ENCODE measurements around the gene CCDC192.
"Not testable (repeated sequence)": the region's sequence is repeated elsewhere in the genome, so short reads cannot be mapped to it uniquely, and the experiment has no call there.

Gene CCDC192

DNA sequence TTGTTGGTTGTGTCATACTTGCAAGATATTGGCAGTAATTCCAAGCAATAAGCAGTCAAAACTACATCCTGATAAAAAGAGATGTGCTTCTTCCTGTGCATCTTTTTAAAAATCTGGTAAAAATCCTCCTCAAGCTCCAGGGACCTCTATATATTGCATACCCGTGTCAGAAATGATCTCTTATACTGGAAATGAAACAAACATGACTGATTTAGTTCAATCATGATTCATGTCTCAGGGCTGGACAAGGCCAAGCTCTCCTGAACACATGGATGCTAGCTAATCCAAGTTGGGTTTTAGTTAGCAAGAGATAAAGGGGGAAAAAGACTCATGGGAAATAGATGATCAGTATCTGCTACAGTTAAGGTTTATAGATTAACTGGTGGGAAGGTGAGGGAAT lies 69.3 kb downstream of the CCDC192 start:
- TF ChIP-seq TAF1 (IDR thresholded peaks at IDR 0.05; ENCODE audit: low read depth, low read length): no peak
- no peak for TF ChIP-seq POLR2AphosphoS5 (IDR thresholded peaks at IDR 0.05; ENCODE audit: low read depth, low read length)
- no peak for TF ChIP-seq PAX5 (IDR thresholded peaks at IDR 0.05; ENCODE audit: insufficient read depth, low read length, severe bottlenecking)
- TF ChIP-seq POLR2A (IDR thresholded peaks at IDR 0.05; ENCODE audit: low read depth, low read length): no peak
- no peak for TF ChIP-seq POU2F2 (IDR thresholded peaks at IDR 0.05; ENCODE audit: low read depth, low read length)
- FAIRE-seq: no peak
- no peak for DNase-seq (ENCODE audit: insufficient read length, low spot score)

DNA sequence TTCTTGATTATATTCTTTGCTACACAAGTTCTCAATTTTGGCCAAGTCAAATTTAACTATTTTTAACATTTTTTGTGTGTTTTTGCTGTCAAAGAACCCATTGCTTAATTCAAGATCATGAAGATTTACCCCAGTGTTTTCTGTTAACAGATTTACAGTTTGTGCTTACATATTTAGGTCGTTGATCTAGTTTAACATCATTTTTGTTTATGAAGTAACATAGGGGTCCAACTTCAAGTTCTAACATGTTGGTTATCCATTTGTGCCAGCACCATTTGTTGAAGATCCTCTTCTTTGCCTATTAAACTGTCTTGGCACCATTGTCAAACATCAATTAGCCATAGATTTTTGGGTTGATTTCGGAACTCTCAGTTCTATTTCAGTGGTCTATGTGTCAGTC lies 71.0 kb downstream of the CCDC192 start:
- DNase-seq (ENCODE audit: insufficient read length, low spot score): no peak
- FAIRE-seq: no peak
- TF ChIP-seq PAX5 (IDR thresholded peaks at IDR 0.05; ENCODE audit: insufficient read depth, low read length, severe bottlenecking) (no peak), POLR2A (IDR thresholded peaks at IDR 0.05; ENCODE audit: low read depth, low read length) (no peak), TAF1 (IDR thresholded peaks at IDR 0.05; ENCODE audit: low read depth, low read length) (no peak), POU2F2 (IDR thresholded peaks at IDR 0.05; ENCODE audit: low read depth, low read length) (no peak), SPI1 (IDR thresholded peaks at IDR 0.05; ENCODE audit: low read depth, low read length) (no peak), POLR2AphosphoS5 (IDR thresholded peaks at IDR 0.05; ENCODE audit: low read depth, low read length) (no peak)

DNA sequence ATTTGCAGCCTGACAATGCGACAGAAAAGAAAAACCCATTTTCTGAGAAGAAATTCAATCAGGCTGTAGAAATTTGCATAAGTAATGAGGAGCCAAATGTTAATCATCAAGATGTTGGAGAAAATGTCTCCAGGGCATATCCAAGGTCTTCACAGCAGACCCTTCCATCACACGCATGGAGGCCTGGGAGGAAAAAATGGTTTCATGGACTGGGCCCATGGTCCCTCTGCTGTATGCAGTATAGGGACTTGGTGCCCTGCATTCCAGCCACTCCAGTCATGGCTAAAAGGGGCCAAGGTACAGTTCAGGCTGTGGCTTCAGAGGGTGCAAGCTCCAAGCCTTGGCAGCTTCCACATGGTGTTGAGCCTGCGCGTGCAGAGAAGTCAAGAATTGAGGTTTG lies 73.3 kb downstream of the CCDC192 start:
- DNase-seq (ENCODE audit: insufficient read length, low spot score): no peak
- TF ChIP-seq SPI1 (IDR thresholded peaks at IDR 0.05; ENCODE audit: low read depth, low read length) (no peak), POU2F2 (IDR thresholded peaks at IDR 0.05; ENCODE audit: low read depth, low read length) (no peak), TAF1 (IDR thresholded peaks at IDR 0.05; ENCODE audit: low read depth, low read length) (no peak), POLR2AphosphoS5 (IDR thresholded peaks at IDR 0.05; ENCODE audit: low read depth, low read length) (no peak), POLR2A (IDR thresholded peaks at IDR 0.05; ENCODE audit: low read depth, low read length) (no peak), PAX5 (IDR thresholded peaks at IDR 0.05; ENCODE audit: insufficient read depth, low read length, severe bottlenecking) (no peak)
- FAIRE-seq: no peak

DNA sequence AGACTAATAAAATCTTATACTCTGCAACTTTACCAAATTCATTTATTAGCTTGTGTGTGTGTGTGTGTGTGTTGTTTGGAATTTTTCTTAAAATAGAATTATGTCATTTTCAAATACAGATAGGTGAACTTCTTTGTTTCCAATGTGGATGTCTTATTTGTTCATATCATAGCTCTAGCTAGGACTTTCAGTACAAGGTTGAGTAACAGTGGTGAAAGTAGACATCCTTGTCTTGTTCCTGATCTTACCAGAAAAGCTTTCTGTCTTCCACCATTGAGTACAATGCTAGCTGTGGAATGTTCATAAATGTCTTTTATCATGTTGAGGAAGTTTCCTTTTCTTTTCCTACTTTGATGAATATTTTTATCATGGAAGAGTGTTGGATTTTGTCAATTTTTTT lies 74.8 kb downstream of the CCDC192 start:
- TF ChIP-seq TAF1 (IDR thresholded peaks at IDR 0.05; ENCODE audit: low read depth, low read length): no peak
- TF ChIP-seq POLR2A (IDR thresholded peaks at IDR 0.05; ENCODE audit: low read depth, low read length): no peak
- no peak for TF ChIP-seq POLR2AphosphoS5 (IDR thresholded peaks at IDR 0.05; ENCODE audit: low read depth, low read length)
- no peak for TF ChIP-seq PAX5 (IDR thresholded peaks at IDR 0.05; ENCODE audit: insufficient read depth, low read length, severe bottlenecking)
- no peak for TF ChIP-seq POU2F2 (IDR thresholded peaks at IDR 0.05; ENCODE audit: low read depth, low read length)
- TF ChIP-seq SPI1 (IDR thresholded peaks at IDR 0.05; ENCODE audit: low read depth, low read length): no peak
- FAIRE-seq (no peak), DNase-seq (ENCODE audit: insufficient read length, low spot score) (no peak)

DNA sequence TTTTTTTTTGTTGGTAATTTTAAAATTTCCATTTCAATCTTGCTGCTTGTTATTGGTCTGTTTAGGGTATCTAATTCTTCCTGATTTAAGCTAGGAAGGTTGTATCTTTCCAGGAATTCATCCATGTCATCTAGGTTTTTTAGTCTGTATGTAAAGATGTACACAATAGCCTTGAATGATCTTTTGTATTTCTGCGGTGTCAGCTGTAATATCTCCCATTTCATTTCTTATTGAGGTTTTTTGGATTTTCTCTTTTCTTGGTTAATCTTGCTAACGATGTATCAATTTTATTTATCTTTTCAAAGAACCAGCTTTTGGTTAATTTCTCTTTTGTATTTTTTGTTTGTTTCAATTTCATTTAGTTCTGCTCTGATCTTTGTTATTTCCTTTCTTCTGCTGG lies 79.3 kb downstream of the CCDC192 start:
- DNase-seq (ENCODE audit: insufficient read length, low spot score); FAIRE-seq: not testable (repeated sequence)

DNA sequence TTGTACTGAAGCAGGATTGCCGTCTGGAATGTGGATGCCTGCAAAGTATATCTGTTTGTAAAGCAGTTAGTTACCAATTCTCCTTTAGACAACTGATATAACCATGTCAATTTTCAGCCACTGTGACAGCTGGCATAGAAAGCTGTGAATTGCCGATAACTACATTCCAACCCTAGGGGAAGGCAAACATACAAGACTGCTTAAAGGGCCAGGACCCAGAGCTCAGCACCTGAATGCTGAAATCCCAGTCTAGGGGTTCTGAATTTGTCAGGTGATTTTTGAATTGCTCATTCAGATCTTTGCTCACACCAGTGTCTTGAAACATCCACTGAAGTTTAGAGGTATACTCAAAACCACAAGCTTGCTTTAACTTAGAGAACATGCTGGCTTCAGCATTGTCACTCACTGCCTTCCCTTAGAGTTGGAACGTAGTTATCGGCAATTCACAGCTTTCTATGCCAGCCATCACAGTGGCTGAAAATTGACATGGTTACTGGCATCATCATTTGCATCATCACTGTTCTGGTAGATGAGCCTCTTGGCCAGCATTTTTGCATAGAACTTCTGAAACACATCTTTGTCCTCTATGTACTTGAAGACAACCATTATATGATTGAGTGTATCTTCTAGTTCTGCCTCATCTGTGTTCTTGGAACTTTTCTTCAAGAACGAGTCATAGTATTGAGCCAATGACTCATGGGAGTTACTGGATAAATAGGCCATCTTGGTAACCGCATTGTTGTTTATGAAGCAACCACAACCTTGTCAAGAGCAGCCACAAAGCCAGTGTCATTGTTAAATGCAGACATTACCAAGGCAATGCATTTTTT lies 82.1 kb downstream of the CCDC192 start:
- DNase-seq (ENCODE audit: insufficient read length, low spot score) (no peak), FAIRE-seq (no peak)
- TF ChIP-seq SPI1 (IDR thresholded peaks at IDR 0.05; ENCODE audit: low read depth, low read length) (no peak), TAF1 (IDR thresholded peaks at IDR 0.05; ENCODE audit: low read depth, low read length) (no peak)

DNA sequence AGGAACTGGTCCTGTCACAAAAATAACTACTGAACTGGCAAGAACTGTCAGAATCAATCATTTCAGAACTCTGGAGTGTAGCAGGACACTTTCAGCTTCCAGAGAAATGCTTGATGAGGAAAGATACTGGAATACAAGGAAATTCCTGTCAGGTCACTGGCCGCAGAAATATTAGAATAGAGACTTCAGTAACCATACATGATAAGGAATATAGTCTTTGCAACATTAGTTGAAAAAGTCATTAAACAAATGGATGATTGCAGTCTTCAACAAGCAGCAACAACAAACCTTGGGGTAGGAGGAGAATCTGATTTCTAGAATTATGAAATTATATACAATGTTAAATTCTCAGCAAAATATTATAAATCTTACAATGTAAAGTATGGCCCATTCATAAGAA lies 88.2 kb downstream of the CCDC192 start:
- no peak for FAIRE-seq

DNA sequence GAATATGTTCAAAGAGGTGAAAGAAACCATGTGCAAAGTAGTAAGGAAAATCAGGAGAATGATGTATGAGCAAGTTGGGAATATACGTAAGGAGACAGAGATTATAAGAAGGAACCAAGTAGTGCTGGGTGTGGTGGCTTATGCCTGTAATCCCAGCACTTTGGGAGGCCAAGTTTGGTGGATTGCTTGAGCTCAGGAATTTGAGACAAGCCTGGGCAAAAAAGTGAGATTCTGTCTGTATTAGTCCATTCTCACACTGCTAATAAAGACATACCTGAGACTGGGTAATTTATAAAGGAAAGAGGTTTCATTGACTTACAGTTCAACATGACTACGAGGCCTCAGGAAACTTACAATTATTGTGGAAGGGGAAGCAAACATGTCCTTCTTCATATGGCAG lies 88.7 kb downstream of the CCDC192 start:
- DNase-seq (ENCODE audit: insufficient read length, low spot score); FAIRE-seq: not testable (repeated sequence)

More for the DNA sequence above, 88.2 kb downstream of the CCDC192 start:
- TF ChIP-seq POLR2A (IDR thresholded peaks at IDR 0.05; ENCODE audit: low read depth, low read length) (no peak), POLR2AphosphoS5 (IDR thresholded peaks at IDR 0.05; ENCODE audit: low read depth, low read length) (no peak), TAF1 (IDR thresholded peaks at IDR 0.05; ENCODE audit: low read depth, low read length) (no peak), POU2F2 (IDR thresholded peaks at IDR 0.05; ENCODE audit: low read depth, low read length) (no peak), PAX5 (IDR thresholded peaks at IDR 0.05; ENCODE audit: insufficient read depth, low read length, severe bottlenecking) (no peak), SPI1 (IDR thresholded peaks at IDR 0.05; ENCODE audit: low read depth, low read length) (no peak)
- no peak for DNase-seq (ENCODE audit: insufficient read length, low spot score)

DNA sequence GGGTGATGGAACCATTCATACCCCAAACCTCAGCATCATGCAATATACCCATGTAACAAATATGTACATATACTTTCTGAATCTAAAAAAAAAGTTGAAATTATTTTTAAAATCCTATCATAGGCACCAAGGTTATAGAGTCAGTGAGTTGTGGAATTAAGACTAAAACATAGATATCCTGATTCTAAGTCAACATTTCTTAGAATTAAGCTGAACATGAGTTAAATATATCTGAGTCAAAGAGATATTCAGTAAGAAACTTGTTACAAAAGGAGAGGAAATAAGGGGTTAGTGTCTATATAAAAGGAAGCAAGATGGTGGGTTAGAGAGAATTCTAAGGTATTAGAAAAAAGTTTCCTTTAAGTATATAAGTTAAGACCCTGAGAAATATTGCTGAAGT lies 89.9 kb downstream of the CCDC192 start:
- FAIRE-seq: no peak
- TF ChIP-seq TAF1 (IDR thresholded peaks at IDR 0.05; ENCODE audit: low read depth, low read length) (no peak), POLR2A (IDR thresholded peaks at IDR 0.05; ENCODE audit: low read depth, low read length) (no peak), SPI1 (IDR thresholded peaks at IDR 0.05; ENCODE audit: low read depth, low read length) (no peak), PAX5 (IDR thresholded peaks at IDR 0.05; ENCODE audit: insufficient read depth, low read length, severe bottlenecking) (no peak), POLR2AphosphoS5 (IDR thresholded peaks at IDR 0.05; ENCODE audit: low read depth, low read length) (no peak), POU2F2 (IDR thresholded peaks at IDR 0.05; ENCODE audit: low read depth, low read length) (no peak)
- DNase-seq (ENCODE audit: insufficient read length, low spot score): no peak

DNA sequence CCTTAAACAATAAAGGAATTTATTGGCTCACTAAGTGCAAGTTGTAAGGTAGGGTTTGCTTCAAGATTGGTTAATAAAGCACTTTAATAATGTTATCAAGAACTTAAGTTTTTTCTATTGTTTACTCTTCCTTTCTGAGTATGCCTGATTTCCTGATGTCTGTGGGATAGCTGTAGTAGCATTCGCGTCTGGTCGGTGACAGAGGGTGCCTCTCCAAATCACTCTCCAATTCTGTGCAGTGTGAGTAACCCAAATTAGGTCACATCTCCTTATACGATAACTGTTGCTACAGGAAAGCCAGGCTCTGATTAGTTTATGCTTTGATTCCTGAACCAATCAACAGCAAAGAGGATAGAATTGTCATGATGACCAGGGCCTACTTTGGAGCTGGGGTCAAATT lies 90.7 kb downstream of the CCDC192 start:
- FAIRE-seq: no peak

More for the DNA sequence above, 90.7 kb downstream of the CCDC192 start:
- TF ChIP-seq PAX5 (IDR thresholded peaks at IDR 0.05; ENCODE audit: insufficient read depth, low read length, severe bottlenecking) (no peak), SPI1 (IDR thresholded peaks at IDR 0.05; ENCODE audit: low read depth, low read length) (no peak), TAF1 (IDR thresholded peaks at IDR 0.05; ENCODE audit: low read depth, low read length) (no peak), POLR2AphosphoS5 (IDR thresholded peaks at IDR 0.05; ENCODE audit: low read depth, low read length) (no peak), POLR2A (IDR thresholded peaks at IDR 0.05; ENCODE audit: low read depth, low read length) (no peak), POU2F2 (IDR thresholded peaks at IDR 0.05; ENCODE audit: low read depth, low read length) (no peak)
- no peak for DNase-seq (ENCODE audit: insufficient read length, low spot score)
